HG02884 (cell line): Measurements from ENCODE around the gene AGBL5.

Experiments used
- ATAC-seq: cut with Tn5 transposase; IDR thresholded peaks from one replicate; pipeline ENCODE4 v1.9.1; 2021; ENCODE audit warnings: mild to moderate bottlenecking, moderate library complexity; ENCODE audit not compliant: unreplicated experiment

Gene AGBL5

DNA sequence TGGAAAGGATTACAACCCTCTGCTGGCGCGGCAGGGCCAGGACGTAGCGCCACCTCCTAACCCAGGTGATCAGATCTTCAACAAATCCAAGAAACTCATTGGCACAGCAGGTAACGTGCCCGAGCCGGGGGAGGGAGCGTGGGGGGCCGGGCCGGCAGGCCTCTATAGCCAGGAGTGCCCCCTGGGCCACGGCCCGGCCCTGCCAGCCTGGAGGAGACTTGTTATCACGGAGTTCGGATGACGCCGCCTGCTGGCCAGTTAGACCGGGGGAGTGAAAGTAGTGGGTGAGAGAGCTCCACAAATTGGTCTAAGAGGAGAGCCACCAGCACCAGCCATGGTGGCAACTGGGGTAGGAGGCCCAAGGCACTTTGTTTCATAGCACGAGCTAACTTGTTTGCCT, 27.3 kb upstream of the AGBL5 start:
- ATAC-seq = no peak

- ATAC-seq = no peak
Measured at GRCh38 chr2:27024812-27025211, 26.7 kb upstream of the AGBL5 start.

DNA sequence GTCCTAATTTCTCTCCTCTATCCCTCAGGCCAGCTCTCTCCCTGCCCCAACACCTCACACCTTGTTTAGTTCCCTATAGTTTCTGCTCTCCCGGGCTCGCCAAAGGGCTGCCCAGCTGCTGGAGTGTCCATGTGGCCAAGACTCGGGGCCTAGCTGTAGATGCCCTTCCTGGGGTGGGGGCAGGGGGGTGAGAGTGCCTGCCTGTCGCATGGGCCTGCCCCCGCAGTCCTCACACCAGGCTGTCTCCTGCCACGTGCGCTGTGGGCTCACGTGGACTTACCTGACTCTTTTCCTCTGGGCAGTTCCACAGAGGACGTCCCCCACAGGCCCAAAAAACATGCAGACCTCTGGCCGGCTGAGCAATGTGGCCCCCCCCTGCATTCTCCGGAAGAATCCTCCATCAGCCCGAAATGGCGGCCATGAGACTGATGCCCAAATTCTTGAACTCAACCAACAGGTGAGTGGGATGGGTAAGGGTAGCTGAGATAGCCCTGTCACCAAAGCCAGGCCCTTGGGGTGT, 26.1 kb upstream of the AGBL5 start:
- no peak for ATAC-seq

GRCh38 chr2:27025861-27026851, 25.3 kb upstream of the AGBL5 start:
- ATAC-seq = no peak

DNA sequence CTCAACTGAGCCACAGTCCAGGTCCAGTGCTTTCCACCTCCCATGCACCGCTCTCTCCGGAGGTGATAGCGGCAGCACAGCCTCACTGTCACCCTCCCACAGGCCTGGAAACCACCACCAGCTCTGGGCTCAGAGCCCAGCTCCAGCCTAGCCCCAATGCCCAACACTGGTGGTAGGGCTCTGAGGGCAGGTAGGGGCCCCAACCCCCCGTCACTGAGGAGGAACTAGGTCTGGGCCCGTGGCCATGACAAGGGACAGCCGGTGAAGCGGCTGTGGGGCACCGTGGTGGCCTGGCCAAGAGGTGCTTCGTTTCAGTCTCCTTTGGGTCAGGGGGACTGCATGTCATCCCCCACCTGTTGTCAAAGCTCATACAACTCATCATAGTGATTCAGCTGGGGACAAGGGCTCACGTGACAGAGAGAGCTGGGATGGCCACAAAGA, 24.2 kb upstream of the AGBL5 start:
- no peak for ATAC-seq

- ATAC-seq = no peak
Measured at GRCh38 chr2:27029051-27029450, 22.4 kb upstream of the AGBL5 start.

GRCh38 chr2:27032495-27033252, 18.8 kb upstream of the AGBL5 start, which contains the start of gene TMEM214:
TSS of gene TMEM214 (plus strand) at chr2:27032965. CDS start at chr2:27033016, 51 bp downstream.
- ATAC-seq = peak; percentile 95

GRCh38 chr2:27033253-27033852, 18.1 kb upstream of the AGBL5 start:
- no peak for ATAC-seq

GRCh38 chr2:27038012-27038411, 13.5 kb upstream of the AGBL5 start:
- no peak for ATAC-seq

GRCh38 chr2:27038631-27039339, 12.7 kb upstream of the AGBL5 start:
- no peak for ATAC-seq

GRCh38 chr2:27039426-27039825, 12.0 kb upstream of the AGBL5 start:
- no peak for ATAC-seq

DNA sequence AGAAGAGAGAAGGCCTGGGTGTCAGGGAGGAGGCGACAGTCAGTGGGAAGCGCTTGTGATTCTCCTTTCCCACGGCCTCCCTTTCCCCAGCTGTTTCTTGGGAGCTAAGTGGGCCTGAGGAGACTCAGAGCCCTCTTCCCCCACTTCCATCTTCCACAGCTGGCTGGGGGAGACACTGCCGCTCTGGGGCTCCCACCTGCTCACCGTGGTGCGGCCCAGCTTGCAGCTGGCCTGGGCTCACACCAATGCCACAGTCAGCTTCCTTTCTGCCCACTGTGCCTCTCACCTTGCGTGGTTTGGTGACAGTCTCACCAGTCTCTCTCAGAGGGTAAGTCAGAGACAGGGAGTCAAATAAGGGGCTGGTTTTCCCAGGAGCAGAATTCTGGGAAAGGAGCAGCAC, 11.6 kb upstream of the AGBL5 start:
- no peak for ATAC-seq

DNA sequence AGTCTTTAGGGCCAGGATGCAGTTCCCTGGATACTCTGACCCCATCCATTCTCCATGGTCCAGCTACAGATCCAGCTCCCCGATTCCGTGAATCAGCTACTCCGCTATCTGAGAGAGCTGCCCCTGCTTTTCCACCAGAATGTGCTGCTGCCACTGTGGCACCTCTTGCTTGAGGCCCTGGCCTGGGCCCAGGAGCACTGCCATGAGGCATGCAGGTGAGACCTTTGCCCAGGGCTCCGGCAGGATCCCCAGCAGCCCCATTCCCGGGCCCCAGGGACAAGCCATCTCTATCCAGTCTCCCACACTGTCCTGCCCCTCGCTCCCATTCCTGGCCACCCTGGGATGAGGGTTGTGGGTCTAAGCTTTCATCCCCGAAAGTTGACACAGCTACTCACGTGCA, 11.2 kb upstream of the AGBL5 start:
- no peak for ATAC-seq

DNA sequence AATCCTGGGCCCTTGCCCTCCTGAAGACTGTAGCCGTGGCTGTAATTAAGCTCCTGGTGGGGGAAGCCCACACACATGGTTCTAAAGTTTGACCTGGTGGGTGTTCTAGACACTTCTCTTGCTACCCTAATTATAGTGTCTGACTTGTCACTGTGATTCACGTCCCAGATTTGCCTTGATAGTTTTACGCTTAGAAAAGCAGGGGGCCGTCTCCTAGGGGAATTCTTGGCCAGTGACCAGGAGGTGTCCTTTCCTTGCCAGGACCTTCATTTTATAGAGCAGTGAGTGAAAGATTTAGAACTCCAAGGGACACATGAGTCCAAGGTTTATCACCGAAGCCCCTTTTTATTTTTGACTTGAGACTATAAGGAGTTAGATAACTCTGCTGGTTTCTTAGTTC, 9.7 kb upstream of the AGBL5 start:
- ATAC-seq = no peak

DNA sequence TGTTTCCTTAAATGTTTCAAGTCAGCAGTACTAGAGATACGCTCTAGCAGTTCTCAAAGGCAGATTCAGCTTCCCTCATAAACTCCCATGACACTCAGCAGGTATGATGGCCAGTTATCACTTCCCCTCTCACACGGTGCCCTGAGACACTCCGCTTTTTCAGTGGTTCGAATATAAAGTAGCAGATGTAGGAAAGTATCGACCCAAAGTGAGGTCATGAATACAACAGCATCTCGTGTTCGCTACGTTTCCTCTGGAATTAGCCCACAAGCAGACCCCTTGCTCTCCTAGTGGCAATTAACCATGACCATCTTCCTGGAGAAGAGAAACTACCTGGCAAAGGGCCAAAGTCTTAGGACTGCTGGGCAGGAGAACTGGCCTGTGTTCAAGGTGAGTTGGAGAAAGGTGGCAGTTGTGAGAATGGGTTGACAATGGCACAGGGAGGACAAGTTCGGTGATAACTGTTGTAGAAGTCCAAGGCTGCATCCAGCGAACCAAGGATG, 9.3 kb upstream of the AGBL5 start:
- ATAC-seq = peak; percentile 66

DNA sequence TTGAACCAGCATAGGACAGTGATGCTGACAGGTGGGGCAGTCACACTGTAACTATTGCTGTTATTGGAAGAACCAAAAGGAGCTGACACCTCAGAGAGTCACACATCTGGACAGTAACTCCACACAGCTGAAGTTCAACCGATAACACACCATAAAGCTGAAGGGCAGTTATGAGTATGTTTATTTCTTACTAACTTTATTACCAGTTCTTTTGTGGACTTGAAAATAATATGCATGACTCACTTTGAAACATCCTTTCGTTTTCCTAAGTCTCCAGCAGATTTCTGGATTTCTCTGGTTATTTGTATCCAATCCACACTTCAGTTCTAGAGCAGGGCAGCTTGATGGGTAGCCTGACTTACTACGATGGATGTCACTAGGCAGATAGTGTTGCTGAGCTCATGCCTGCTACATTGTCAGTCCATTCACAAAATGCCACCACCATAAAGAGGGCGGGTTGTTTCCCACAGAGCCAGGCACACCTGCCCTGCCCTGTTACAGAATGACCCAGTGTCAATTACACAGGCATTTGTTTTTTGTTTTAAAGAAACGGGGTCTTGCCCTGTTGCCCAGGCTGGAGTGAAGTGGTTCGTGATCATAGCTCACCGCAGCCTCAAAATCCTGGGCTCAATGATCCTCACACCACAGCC, 8.4 kb upstream of the AGBL5 start:
- no peak for ATAC-seq

GRCh38 chr2:27049422-27050280, 1.8 kb upstream of the AGBL5 start:
- no peak for ATAC-seq

GRCh38 chr2:27050281-27050995, 1.0 kb upstream of the AGBL5 start:
- ATAC-seq = peak; percentile 49
